Putamen (tissue), 1 donor: ENCODE results near the gene PTGR2.
"Not testable (repeated sequence)": the region's sequence is repeated elsewhere in the genome, so short reads cannot be mapped to it uniquely, and the experiment has no call there.

Source experiments
- DNase-seq: peaks from one replicate; pipeline ENCODE4 v3.0.0-alpha.2; 2016; ENCODE audit warnings: low spot score

PTGR2 gene

DNA sequence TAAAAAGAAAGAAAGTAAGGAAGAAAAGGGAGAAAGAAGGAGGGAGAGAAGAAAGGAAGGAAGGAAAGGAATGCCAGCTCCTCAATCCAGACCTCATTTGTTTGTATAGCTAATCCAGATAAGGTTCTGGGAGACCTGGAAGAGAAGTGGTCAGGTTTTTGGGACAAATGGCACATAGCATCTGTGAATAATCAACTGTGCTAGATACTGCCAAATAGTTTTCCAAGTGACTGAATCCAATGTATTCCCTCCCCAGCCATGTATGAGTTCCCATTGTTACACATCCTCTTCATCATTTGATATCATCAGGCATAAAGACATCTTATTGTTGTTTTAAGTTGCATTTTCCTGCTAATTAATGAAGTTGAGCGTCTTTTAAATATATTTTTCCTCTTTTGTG lies 18.6 kb upstream of the PTGR2 start:
- DNase-seq = no peak

GRCh38 chr14:73833530-73834260 lies 17.9 kb upstream of the PTGR2 start:
- DNase-seq = peak; percentile 53

- DNase-seq = no peak
Measured at GRCh38 chr14:73834261-73834625, 17.4 kb upstream of the PTGR2 start.

GRCh38 chr14:73838293-73839034 lies 13.2 kb upstream of the PTGR2 start:
- not testable (repeated sequence) for DNase-seq

DNA sequence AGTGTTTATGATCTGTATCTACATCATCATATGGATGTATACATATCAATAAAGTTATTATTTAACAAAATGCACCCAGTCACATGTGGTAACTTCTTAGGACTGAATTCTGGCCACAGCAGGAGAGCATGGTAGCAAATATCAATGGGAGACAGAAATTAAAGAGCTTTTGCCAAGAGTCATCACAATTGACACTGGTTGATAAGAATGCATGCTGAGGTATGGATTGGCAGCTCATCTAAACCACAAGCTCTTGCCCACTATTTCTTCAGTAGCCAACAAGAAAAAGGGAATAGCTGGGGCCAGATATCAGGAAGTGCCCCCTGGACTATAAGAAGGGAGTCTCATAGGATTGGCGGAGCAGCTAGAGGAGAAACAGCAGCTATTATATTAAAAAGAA lies 9.4 kb upstream of the PTGR2 start:
- no peak for DNase-seq

GRCh38 chr14:73842851-73843250 lies 8.8 kb upstream of the PTGR2 start:
- no peak for DNase-seq

GRCh38 chr14:73843296-73843695 lies 8.3 kb upstream of the PTGR2 start:
- no peak for DNase-seq

DNA sequence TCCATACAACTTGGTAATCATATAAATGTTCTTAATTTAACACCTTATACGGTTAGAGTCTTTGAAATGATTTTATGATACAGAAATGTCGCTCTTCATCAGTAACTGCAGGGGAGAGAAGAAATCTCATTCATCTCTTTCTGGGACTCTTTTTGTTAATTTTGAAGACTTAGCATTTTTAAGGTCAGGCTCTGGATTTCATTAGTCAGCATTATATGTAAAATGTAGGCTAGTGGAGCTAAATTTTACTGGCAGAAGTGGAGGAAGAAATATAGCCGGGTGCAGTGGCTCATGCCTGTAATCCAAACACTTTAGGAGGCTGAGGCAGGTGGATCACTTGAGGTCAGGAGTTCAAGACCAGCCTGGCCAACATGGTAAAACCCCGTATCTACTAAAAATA lies 4.7 kb upstream of the PTGR2 start:
- DNase-seq = no peak

DNA sequence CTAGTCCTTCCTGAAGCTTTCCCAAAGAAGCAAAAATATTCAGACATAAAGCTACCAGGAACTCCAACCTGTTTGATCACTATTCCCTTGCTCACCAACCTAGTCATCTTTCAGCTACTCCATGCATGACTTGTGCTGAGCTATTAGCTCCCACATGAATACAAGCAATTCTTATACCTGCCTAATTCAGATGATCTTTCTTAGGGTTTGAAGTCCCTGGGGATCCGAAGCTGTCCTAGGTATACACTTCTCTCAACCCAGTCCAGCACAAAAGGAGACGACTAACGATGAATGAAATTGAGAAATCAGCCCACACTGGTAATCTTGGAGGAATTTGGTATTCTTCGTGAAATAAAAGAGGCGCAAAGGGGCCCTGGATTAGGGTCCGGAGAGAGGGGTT lies 631 bp upstream of the PTGR2 start:
- no peak for DNase-seq

- DNase-seq = no peak
Measured at GRCh38 chr14:73859145-73859544, 7.5 kb downstream of the PTGR2 start.

GRCh38 chr14:73861073-73861472 lies 9.4 kb downstream of the PTGR2 start:
- DNase-seq = no peak

DNA sequence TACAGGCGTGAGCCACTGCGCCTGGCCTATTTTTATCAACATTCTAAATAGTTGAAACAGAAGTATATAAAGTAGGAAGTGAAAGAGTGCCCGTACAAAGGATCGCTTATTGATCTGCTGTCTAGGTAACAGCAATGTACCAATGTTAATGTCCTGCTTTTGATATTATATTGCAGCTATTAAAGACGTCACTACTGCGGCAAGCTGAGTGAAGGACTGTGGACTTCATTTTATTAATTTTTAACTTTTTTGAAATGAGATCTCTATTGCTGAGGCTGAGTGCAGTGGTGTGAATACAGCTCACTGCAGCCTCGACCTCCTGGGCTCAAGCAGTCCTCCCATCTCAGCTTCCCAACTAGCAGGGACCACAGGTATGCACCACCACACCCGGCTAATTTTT lies 10.8 kb downstream of the PTGR2 start:
- DNase-seq = no peak

GRCh38 chr14:73863209-73863608 lies 11.6 kb downstream of the PTGR2 start:
- no peak for DNase-seq

DNA sequence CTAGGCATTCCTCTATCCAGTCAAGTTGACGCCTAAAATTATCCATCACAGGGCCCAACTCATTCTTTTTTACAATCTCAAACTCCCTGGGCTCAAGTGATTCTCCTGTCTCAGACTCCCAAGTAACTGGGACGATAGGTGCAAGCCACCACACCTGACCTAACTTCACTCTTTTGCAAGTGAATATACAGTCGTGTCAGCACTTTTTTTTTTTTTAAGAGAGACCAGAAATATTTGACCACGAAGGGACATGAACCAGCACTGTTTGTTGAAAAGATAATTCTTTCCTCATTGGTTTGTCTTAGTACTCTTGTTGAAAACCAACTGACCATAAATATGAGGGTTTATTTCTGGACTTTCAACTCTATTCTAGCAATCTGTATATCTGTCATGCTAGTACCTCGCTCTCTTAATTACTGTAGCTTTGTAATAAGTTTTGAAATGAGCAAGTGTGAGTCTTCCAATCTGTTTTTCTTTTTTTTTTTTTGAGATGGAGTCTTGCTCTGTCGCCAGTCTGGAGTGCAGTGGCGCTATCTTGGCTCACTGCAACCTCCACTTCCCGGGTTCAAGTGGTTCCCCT lies 14.0 kb downstream of the PTGR2 start:
- DNase-seq = no peak

- not testable (repeated sequence) for DNase-seq
Measured at GRCh38 chr14:73869754-73870153, 18.1 kb downstream of the PTGR2 start.

GRCh38 chr14:73870525-73871235 lies 19.0 kb downstream of the PTGR2 start:
- DNase-seq = no peak

DNA sequence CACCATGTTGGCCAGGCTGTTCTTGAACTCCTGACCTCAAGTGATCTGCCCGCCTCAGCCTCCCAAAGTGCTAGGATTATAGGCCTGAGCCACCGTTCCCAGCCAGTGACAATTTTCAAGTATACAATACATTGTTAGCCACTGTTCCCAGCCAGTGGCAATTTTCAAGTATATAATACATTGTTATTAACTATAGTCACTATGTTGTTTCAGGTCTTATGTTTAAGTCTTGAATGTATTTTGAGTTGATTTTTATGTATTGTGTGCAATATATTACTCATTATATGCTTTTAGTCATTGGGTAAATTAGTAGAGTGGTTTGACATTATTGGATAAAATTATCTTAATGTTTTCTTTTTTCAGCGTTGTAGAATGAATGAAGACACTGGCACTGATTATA lies 22.0 kb downstream of the PTGR2 start:
- DNase-seq = no peak

- DNase-seq = no peak
Measured at GRCh38 chr14:73877790-73878189, 26.2 kb downstream of the PTGR2 start.

- DNase-seq = no peak
Measured at GRCh38 chr14:73878436-73878835, 26.8 kb downstream of the PTGR2 start.

GRCh38 chr14:73879027-73879426 lies 27.4 kb downstream of the PTGR2 start:
- DNase-seq = no peak

GRCh38 chr14:73884438-73885190 lies 33.0 kb downstream of the PTGR2 start:
- no peak for DNase-seq
